Measurements from ENCODE around the gene FHIT. TPM values are rescaled to one million over a fixed set of nuclear protein-coding genes. Genes with fewer than 3 reads are reported as not detected.

FHIT gene
- total RNA-seq, 4 donors from 2014 or later, result 0.72 to 5.2 (median 2.1) TPM

GRCh38 chr3:61269435-61269834, 18.2 kb upstream of the FHIT start:
- H3K36me3 ChIP-seq, result no peaks in the 10 kb centered on the region
- TF ChIP-seq CTCF (IDR thresholded peaks at IDR 0.05 in 4 of 5, conservative IDR thresholded peaks at IDR 0.05 in 1 of 5) (no peak), POLR2A (IDR thresholded peaks at IDR 0.05) (no peak)
- H3K4me3 ChIP-seq, result no peak overlapping the region
- no peak for DNase-seq
- no peak for ATAC-seq
- no peaks in the 10 kb centered on the region for H3K27me3 ChIP-seq
- no peaks in the 10 kb centered on the region for H3K4me1 ChIP-seq
- in situ Hi-C loops (cut with MboI; ENCODE audit: low sequenced_read_pairs in 4 of 4), result loop anchor here in 1 of 4 donors (25.0 kb wide), 1 partner anchor 268 kb away; no protein-coding TSS in a partner anchor
- intact Hi-C loops (cut with DNase I; ENCODE audit: low total_unique reads), result no loop called here
- no peak overlapping the region for H3K27ac ChIP-seq
- H3K9me3 ChIP-seq, result no peaks in the 10 kb centered on the region

- H3K4me1 ChIP-seq, result no peaks in the 10 kb centered on the region
- no peak for DNase-seq
- H3K27ac ChIP-seq, result no peak overlapping the region
- no peaks in the 10 kb centered on the region for H3K36me3 ChIP-seq
- H3K4me3 ChIP-seq, result no peak overlapping the region
- ATAC-seq, result no peak
- H3K27me3 ChIP-seq, result no peaks in the 10 kb centered on the region
- H3K9me3 ChIP-seq, result no peaks in the 10 kb centered on the region
- intact Hi-C loops (cut with DNase I; ENCODE audit: low total_unique reads), result no loop called here
- in situ Hi-C loops (cut with MboI; ENCODE audit: low sequenced_read_pairs in 4 of 4), result loop anchor here in 1 of 4 donors (25.0 kb wide), 1 partner anchor 269 kb away; no protein-coding TSS in a partner anchor
- TF ChIP-seq POLR2A (IDR thresholded peaks at IDR 0.05), result no peak
- TF ChIP-seq CTCF (IDR thresholded peaks at IDR 0.05 in 4 of 5, conservative IDR thresholded peaks at IDR 0.05 in 1 of 5), result no peak
Observed at GRCh38 chr3:61268644-61269043, 17.4 kb upstream of the FHIT start.

GRCh38 chr3:61264281-61264680, 13.0 kb upstream of the FHIT start:
- DNase-seq, result no peak
- Histone ChIP-seq H3K9me3 (no peaks in the 10 kb centered on the region), H3K4me1 (no peaks in the 10 kb centered on the region), H3K27me3 (no peaks in the 10 kb centered on the region), H3K36me3 (no peaks in the 10 kb centered on the region), H3K27ac (no peak overlapping the region), H3K4me3 (no peak overlapping the region)
- in situ Hi-C loops (cut with MboI; ENCODE audit: low sequenced_read_pairs in 4 of 4) (loop anchor here in 1 of 4 donors (25.0 kb wide), 1 partner anchor 273 kb away; no protein-coding TSS in a partner anchor), intact Hi-C loops (cut with DNase I; ENCODE audit: low total_unique reads) (no loop called here)
- TF ChIP-seq POLR2A (IDR thresholded peaks at IDR 0.05) (no peak), CTCF (IDR thresholded peaks at IDR 0.05 in 4 of 5, conservative IDR thresholded peaks at IDR 0.05 in 1 of 5) (no peak)
- no peak for ATAC-seq

GRCh38 chr3:61257148-61257547, 5.9 kb upstream of the FHIT start:
- no peak for DNase-seq
- H3K4me1 ChIP-seq, result peaks cover 4% of the 10 kb centered on the region in 2 donors
- no peaks in the 10 kb centered on the region for H3K9me3 ChIP-seq
- no peaks in the 10 kb centered on the region for H3K27me3 ChIP-seq
- no peak for TF ChIP-seq POLR2A (IDR thresholded peaks at IDR 0.05)
- no peak for TF ChIP-seq CTCF (IDR thresholded peaks at IDR 0.05 in 4 of 5, conservative IDR thresholded peaks at IDR 0.05 in 1 of 5)
- H3K36me3 ChIP-seq, result no peaks in the 10 kb centered on the region
- no peak for ATAC-seq
- in situ Hi-C loops (cut with MboI; ENCODE audit: low sequenced_read_pairs in 4 of 4), result loop anchor here in 1 of 4 donors (25.0 kb wide), 1 partner anchor 280 kb away; no protein-coding TSS in a partner anchor
- intact Hi-C loops (cut with DNase I; ENCODE audit: low total_unique reads), result no loop called here
- H3K27ac ChIP-seq, result no peak overlapping the region
- H3K4me3 ChIP-seq, result no peak overlapping the region

GRCh38 chr3:61253756-61254155, 2.5 kb upstream of the FHIT start:
- Histone ChIP-seq H3K4me3 (no peak overlapping the region), H3K36me3 (no peaks in the 10 kb centered on the region), H3K27ac (no peak overlapping the region), H3K9me3 (no peaks in the 10 kb centered on the region), H3K4me1 (peaks cover 10 to 13% of the 10 kb centered on the region in 2 donors), H3K27me3 (no peaks in the 10 kb centered on the region)
- intact Hi-C loops (cut with DNase I; ENCODE audit: low total_unique reads) (no loop called here), in situ Hi-C loops (cut with MboI; ENCODE audit: low sequenced_read_pairs in 4 of 4) (loop anchor here in 1 of 4 donors (25.0 kb wide), 1 partner anchor 284 kb away; no protein-coding TSS in a partner anchor)
- TF ChIP-seq CTCF (IDR thresholded peaks at IDR 0.05 in 4 of 5, conservative IDR thresholded peaks at IDR 0.05 in 1 of 5) (no peak), POLR2A (IDR thresholded peaks at IDR 0.05) (no peak)
- DNase-seq, result no peak
- ATAC-seq, result no peak
